ENCODE data around the gene CADPS2. TPM values are rescaled to one million over a fixed set of nuclear protein-coding genes. Genes with fewer than 3 reads are reported as not detected.
"Not testable (repeated sequence)": the region's sequence is repeated elsewhere in the genome, so short reads cannot be mapped to it uniquely, and the experiment has no call there.

CADPS2 gene
- total RNA-seq, 2 experiments from 2014 or later: not detected

DNA sequence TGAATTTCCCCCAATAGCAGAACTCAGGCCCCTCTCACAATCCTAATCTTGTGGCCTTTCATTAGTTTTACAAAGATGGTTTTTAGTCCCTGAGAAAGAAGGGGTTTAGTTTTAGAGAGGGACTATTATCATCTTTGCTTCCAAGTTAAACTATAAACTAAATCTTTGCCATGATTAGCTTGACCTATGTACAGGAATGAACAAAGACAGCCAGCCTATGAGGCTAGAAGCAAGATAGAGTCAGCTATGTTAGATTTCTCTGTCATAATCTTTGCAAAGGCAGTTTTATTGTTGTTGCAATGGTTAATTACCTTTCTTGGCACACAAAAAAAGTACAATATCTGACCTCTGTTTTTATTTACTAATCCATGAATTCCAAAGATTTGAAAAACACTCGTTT, 206.4 kb downstream of the CADPS2 start:
- Mint-ChIP-seq H3K4me1 (no peaks in the 10 kb centered on the region), H3K4me3 (no peak overlapping the region), H3K36me3 (ENCODE audit: low read depth) (no peaks in the 10 kb centered on the region), H3K27me3 (no peaks in the 10 kb centered on the region), H3K27ac (no peak overlapping the region), H3K9me3 (ENCODE audit: low read depth) (peaks cover 5% of the 10 kb centered on the region)
- POLR2A ChIA-PET: no interaction called here
- intact Hi-C loops (cut with DNase I, micrococcal nuclease): no loop called here
- ATAC-seq (no peak), DNase-seq (no peak)
- CTCF ChIA-PET: no interaction called here

DNA sequence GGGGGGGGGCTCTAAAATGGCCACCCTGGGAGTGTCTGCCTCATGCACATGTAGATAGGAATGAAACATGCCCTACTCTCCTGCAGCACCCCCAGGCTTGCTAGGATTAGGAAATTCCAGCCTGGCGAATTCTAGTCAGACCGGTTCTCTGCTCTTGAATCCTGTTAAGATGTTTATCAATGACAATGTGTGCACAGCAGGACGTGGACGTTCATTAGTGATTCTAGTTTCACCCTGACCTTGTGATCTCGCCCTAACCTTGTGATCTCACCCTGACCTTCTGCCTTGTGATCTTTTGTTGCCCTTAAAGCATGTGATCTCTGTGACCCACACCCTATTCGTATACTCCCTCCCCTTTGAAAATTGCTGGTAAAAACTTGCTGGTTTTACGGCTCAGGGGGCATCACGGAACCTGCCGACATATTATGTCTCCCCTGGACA, 207.0 kb downstream of the CADPS2 start:
- H3K9me3 Mint-ChIP-seq (ENCODE audit: low read depth); H3K4me1 Mint-ChIP-seq; CTCF ChIA-PET; H3K4me3 Mint-ChIP-seq; H3K27ac Mint-ChIP-seq; ATAC-seq; H3K36me3 Mint-ChIP-seq (ENCODE audit: low read depth); DNase-seq; intact Hi-C loops (cut with DNase I, micrococcal nuclease); H3K27me3 Mint-ChIP-seq; POLR2A ChIA-PET: not testable (repeated sequence)

DNA sequence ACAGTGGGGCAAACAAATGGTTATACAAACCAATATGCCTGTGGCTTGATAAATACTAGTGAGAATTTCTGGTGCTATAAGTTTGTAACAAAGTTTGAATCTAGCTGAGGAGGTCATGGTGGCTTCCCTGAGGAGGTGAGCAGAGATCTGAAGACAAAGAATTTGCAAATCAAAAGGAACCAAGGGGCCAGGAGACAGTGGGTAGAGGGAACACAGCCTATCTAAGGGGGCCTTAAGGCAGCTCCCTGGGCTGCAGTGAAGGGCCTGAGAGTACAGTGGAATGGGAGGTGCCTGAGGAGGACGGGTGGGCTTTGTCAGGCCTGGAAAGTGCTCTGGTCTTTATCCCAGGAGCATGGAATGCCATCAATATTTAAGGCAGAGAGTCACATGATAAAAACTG, 209.1 kb downstream of the CADPS2 start:
- H3K9me3 Mint-ChIP-seq (ENCODE audit: low read depth): peaks cover 7% of the 10 kb centered on the region
- no peaks in the 10 kb centered on the region for H3K36me3 Mint-ChIP-seq (ENCODE audit: low read depth)
- intact Hi-C loops (cut with DNase I, micrococcal nuclease): no loop called here
- DNase-seq: no peak
- no peak for ATAC-seq
- ChIA-PET POLR2A (no interaction called here), CTCF (no interaction called here)
- H3K4me3 Mint-ChIP-seq: no peak overlapping the region
- no peak overlapping the region for H3K27ac Mint-ChIP-seq
- H3K27me3 Mint-ChIP-seq: no peaks in the 10 kb centered on the region
- no peaks in the 10 kb centered on the region for H3K4me1 Mint-ChIP-seq

DNA sequence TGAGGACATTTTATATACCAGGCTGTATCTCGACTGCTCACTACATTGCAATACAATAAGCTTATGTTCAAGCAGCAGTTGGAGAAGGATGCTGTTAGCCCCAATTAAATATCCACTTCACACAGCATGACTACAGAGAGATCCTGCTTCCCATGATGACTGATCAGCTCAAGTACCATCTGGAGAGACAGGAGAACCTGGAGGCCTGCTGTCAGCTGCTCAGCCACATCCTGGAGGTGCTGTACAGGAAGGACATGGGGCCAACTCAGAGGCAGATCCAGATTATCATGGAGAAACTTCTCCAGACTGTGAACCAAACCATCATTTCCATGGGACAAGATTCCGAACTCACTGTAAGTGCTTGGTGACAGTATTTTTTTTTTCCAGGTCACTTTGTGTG, 209.8 kb downstream of the CADPS2 start:
- ChIA-PET POLR2A (no interaction called here), CTCF (no interaction called here)
- Mint-ChIP-seq H3K4me3 (no peak overlapping the region), H3K36me3 (ENCODE audit: low read depth) (no peaks in the 10 kb centered on the region), H3K27me3 (no peaks in the 10 kb centered on the region), H3K9me3 (ENCODE audit: low read depth) (peaks cover 7% of the 10 kb centered on the region), H3K4me1 (no peaks in the 10 kb centered on the region), H3K27ac (no peak overlapping the region)
- intact Hi-C loops (cut with DNase I, micrococcal nuclease): no loop called here
- DNase-seq (no peak), ATAC-seq (no peak)

DNA sequence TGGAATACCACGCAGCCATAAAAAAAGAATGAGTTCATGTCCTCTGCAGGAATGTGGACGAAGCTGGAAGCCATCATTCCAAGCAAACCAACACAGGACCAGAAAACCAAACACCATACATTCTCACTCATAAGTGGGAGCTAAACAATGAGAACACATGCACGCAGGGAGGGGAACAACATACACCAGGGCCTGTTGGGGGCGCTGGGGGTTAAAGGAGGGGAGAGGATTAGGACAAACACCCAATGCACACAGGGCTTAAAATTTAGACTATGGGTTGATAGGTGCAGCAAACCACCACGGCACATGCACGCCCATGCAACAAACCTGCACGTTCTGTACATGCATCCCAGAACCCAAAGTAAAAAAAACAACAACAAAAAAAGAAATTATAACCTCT, 210.6 kb downstream of the CADPS2 start:
- intact Hi-C loops (cut with DNase I, micrococcal nuclease): no loop called here
- CTCF ChIA-PET: no interaction called here
- H3K27me3 Mint-ChIP-seq: no peaks in the 10 kb centered on the region

DNA sequence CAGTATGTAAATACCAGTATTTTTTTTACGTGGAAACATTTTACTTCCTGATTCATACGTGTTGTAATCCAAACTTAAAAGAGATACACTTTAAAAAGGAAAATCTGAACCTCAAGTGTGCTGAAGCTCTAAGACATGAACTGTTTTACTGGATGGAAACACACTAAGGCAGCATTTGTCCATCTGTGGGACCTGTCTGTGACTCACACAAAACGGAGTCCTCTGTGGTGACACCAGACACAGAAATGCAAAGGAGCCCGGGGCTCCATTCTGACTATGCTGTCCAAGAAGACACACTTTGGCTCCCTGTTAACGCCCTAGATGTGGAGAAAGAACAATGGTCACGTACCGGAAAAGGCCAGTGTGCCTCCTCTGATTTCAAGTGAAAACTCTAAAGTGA, 211.2 kb downstream of the CADPS2 start:
- no peaks in the 10 kb centered on the region for H3K4me1 Mint-ChIP-seq
- ATAC-seq (no peak), DNase-seq (no peak)
- H3K27me3 Mint-ChIP-seq: no peaks in the 10 kb centered on the region
- CTCF ChIA-PET: interaction anchor here (0.6 kb wide), 1 partner anchor 586 kb away, joined by 3 read pairs; no protein-coding TSS in a partner anchor
- no peak overlapping the region for H3K4me3 Mint-ChIP-seq
- H3K36me3 Mint-ChIP-seq (ENCODE audit: low read depth): no peaks in the 10 kb centered on the region
- POLR2A ChIA-PET: no interaction called here
- no peak overlapping the region for H3K27ac Mint-ChIP-seq
- H3K9me3 Mint-ChIP-seq (ENCODE audit: low read depth): peaks cover 9% of the 10 kb centered on the region
- intact Hi-C loops (cut with DNase I, micrococcal nuclease): no loop called here

More for the DNA sequence above, 210.6 kb downstream of the CADPS2 start:
- POLR2A ChIA-PET: no interaction called here
- H3K4me1 Mint-ChIP-seq: no peaks in the 10 kb centered on the region
- H3K9me3 Mint-ChIP-seq (ENCODE audit: low read depth): peaks cover 9% of the 10 kb centered on the region
- DNase-seq: no peak
- H3K27ac Mint-ChIP-seq: no peak overlapping the region
- H3K36me3 Mint-ChIP-seq (ENCODE audit: low read depth): no peaks in the 10 kb centered on the region
- H3K4me3 Mint-ChIP-seq: no peak overlapping the region
- no peak for ATAC-seq

DNA sequence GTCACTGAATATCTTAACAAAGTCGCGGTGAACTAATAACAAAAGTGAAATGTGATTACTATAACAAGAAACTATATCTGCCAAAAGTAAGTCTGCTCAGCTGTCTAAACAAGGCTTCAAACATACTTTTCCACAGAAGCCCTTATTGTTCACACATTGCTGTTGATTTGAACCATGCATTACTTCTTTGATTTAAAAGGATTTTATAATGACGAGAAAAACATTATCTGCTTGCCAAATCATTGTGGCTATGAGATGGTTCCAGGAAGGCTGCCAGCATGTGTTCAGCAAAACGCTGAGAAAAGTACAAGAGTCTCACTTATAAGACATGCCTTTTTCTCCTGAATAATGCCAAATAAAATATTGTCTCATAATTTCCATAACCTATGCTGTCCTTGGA, 211.8 kb downstream of the CADPS2 start:
- ATAC-seq: no peak
- DNase-seq: no peak
- POLR2A ChIA-PET: no interaction called here
- H3K4me3 Mint-ChIP-seq: no peak overlapping the region
- H3K27me3 Mint-ChIP-seq: no peaks in the 10 kb centered on the region
- H3K36me3 Mint-ChIP-seq (ENCODE audit: low read depth): no peaks in the 10 kb centered on the region
- CTCF ChIA-PET: interaction anchor here (0.6 kb wide), 1 partner anchor 585 kb away, joined by 3 read pairs; no protein-coding TSS in a partner anchor
- no peak overlapping the region for H3K27ac Mint-ChIP-seq
- intact Hi-C loops (cut with DNase I, micrococcal nuclease): no loop called here
- H3K4me1 Mint-ChIP-seq: no peaks in the 10 kb centered on the region
- H3K9me3 Mint-ChIP-seq (ENCODE audit: low read depth): peaks cover 9% of the 10 kb centered on the region

DNA sequence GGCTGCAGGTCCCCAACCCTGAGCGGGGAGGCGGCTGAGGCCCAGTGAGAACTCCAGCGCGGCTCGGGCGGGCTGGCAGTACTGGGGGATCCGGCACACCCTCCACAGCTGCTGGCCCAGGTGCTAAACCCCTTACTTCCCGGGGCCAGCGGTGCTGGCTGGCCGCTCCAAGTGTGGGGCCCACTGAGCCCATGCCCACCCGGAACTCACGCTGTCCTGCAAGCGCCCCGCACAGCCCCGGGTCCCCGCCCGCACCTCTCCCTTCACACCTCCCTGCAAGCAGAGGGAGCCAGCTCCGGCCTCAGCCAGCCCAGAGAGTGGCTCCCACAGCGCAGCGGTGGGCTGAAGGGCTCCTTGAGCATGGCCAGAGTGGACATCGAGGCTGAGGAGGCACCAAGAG, 212.3 kb downstream of the CADPS2 start:
- H3K4me3 Mint-ChIP-seq: no peak overlapping the region
- H3K27me3 Mint-ChIP-seq: no peaks in the 10 kb centered on the region
- intact Hi-C loops (cut with DNase I, micrococcal nuclease): no loop called here
- ChIA-PET CTCF (no interaction called here), POLR2A (no interaction called here)
- peaks cover 7% of the 10 kb centered on the region for H3K9me3 Mint-ChIP-seq (ENCODE audit: low read depth)
- ATAC-seq (no peak), DNase-seq (no peak)
- H3K27ac Mint-ChIP-seq: no peak overlapping the region
- no peaks in the 10 kb centered on the region for H3K36me3 Mint-ChIP-seq (ENCODE audit: low read depth)
- H3K4me1 Mint-ChIP-seq: no peaks in the 10 kb centered on the region

DNA sequence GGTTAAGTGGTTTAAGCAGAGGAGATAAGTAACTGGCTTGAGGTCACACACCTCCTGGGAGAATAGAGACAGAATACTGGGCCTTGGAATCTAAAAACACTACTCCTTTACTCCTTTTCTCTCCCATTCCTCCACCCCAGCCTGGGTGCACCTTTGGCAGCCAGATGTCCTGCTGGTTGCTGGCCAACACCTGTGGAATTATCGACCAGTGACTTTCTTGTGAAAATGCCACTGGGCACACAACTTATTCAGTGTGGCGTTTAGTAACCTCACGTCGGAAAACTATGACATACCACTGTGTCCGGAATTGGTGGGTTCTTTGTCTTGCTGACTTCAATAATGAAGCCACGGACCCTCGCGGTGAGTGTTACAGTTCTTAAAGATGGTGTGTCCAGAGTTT, 213.7 kb downstream of the CADPS2 start:
- CTCF ChIA-PET: no interaction called here
- no peaks in the 10 kb centered on the region for H3K4me1 Mint-ChIP-seq
- POLR2A ChIA-PET: no interaction called here
- intact Hi-C loops (cut with DNase I, micrococcal nuclease): no loop called here
- H3K4me3 Mint-ChIP-seq: no peak overlapping the region
- no peaks in the 10 kb centered on the region for H3K36me3 Mint-ChIP-seq (ENCODE audit: low read depth)
- no peaks in the 10 kb centered on the region for H3K27me3 Mint-ChIP-seq
- no peak overlapping the region for H3K27ac Mint-ChIP-seq
- ATAC-seq (no peak), DNase-seq (no peak)
- peaks cover 4% of the 10 kb centered on the region for H3K9me3 Mint-ChIP-seq (ENCODE audit: low read depth)

DNA sequence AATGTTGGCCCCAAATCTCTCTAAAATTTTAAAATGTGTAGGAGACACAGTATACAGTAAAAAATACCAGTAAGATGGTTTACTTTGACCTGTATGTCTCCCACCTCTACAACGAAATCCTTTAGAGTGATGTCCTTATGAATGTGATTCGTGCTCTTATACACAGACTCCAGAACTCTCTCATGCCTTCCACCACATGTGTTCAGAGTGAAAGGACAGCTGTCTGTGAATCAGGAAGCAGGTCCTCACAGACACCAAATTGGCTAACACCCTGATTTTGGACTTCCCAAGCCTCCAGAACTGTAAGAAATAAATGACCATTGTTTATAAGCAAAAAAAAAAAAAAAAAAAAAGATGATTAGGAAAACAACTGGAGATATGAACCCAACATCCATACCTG, 222.5 kb downstream of the CADPS2 start:
- Mint-ChIP-seq H3K4me3 (no peak overlapping the region), H3K27ac (no peak overlapping the region), H3K36me3 (ENCODE audit: low read depth) (no peaks in the 10 kb centered on the region), H3K27me3 (no peaks in the 10 kb centered on the region), H3K4me1 (no peaks in the 10 kb centered on the region), H3K9me3 (ENCODE audit: low read depth) (no peaks in the 10 kb centered on the region)
- no peak for ATAC-seq
- POLR2A ChIA-PET: no interaction called here
- CTCF ChIA-PET: no interaction called here
- no peak for DNase-seq
- intact Hi-C loops (cut with DNase I, micrococcal nuclease): no loop called here

DNA sequence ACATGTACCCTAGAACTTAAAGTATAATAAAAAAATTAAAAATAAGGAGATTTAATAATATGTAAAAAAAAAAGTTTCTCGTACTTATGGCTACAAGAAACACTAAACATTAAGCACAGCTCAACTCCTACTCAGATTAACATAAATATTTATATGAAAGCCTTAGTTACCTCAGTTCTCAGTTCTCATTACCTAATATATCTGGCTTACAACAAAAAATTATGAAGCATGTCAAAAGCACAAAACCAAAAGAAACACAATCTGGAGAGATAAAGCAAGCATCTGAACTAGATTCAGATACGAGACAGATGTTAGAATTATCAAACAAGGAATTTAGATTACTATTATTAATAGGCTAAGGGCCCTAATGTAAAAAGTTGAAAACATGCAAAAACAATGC, 227.4 kb downstream of the CADPS2 start:
- intact Hi-C loops (cut with DNase I, micrococcal nuclease): no loop called here
- POLR2A ChIA-PET: no interaction called here
- Mint-ChIP-seq H3K9me3 (ENCODE audit: low read depth) (peaks cover 2% of the 10 kb centered on the region), H3K4me3 (no peak overlapping the region), H3K36me3 (ENCODE audit: low read depth) (no peaks in the 10 kb centered on the region), H3K27me3 (no peaks in the 10 kb centered on the region), H3K4me1 (no peaks in the 10 kb centered on the region), H3K27ac (no peak overlapping the region)
- no peak for DNase-seq
- no peak for ATAC-seq
- CTCF ChIA-PET: interaction anchor here (0.6 to 0.7 kb wide), 2 partner anchors 44 to 347 kb away, joined by 3 to 5 read pairs; partner anchors contain the start of gene RNF148

DNA sequence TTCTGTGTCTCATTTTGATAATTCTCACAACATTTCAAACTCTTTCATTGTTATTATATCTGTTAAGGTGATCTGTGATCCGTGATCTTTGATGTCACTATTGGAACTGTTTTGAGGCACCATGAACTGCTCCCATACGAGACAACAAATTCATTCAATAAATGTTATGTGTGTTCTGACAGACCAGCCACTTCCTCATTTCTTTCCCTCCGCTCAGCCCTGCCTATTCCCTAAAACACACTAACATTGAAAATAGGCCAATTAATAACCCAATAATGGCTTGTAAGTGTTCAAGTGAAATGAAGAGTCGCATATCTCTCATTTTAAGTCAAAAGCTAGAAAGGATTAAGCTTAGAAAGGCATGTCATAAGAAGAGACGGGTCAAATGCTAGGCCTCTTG, 232.6 kb downstream of the CADPS2 start:
- no peaks in the 10 kb centered on the region for H3K4me1 Mint-ChIP-seq
- no peak overlapping the region for H3K27ac Mint-ChIP-seq
- peaks cover 3% of the 10 kb centered on the region for H3K9me3 Mint-ChIP-seq (ENCODE audit: low read depth)
- H3K36me3 Mint-ChIP-seq (ENCODE audit: low read depth): no peaks in the 10 kb centered on the region
- intact Hi-C loops (cut with DNase I, micrococcal nuclease): no loop called here
- ChIA-PET CTCF (interaction anchor here (0.6 kb wide), 1 partner anchor 1353 kb away, joined by 3 read pairs; no protein-coding TSS in a partner anchor), POLR2A (no interaction called here)
- ATAC-seq (no peak), DNase-seq (no peak)
- H3K4me3 Mint-ChIP-seq: no peak overlapping the region
- H3K27me3 Mint-ChIP-seq: no peaks in the 10 kb centered on the region

DNA sequence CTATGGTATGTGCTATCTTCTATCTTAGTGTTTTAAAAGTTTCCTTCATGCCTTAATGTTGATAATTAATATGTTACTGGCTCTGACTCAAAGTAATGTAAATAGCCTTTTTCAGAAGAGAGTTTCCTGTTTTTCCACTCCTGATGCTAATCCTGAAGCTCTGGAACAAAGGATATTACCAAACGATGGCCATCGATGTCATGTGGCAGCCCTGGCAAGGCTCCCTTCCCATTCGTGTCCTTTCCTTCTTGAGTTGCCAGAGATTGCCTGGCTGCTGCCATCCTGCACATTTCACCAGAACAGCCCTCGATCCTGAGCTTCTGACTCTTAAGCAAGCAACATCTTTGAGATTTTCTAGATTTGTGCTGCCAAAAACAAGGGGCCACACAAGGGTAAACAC, 233.4 kb downstream of the CADPS2 start:
- ChIA-PET POLR2A (no interaction called here), CTCF (no interaction called here)
- Mint-ChIP-seq H3K4me3 (no peak overlapping the region), H3K27me3 (no peaks in the 10 kb centered on the region), H3K36me3 (ENCODE audit: low read depth) (no peaks in the 10 kb centered on the region), H3K4me1 (no peaks in the 10 kb centered on the region), H3K27ac (no peak overlapping the region), H3K9me3 (ENCODE audit: low read depth) (peaks cover 3% of the 10 kb centered on the region)
- ATAC-seq: no peak
- DNase-seq: no peak
- intact Hi-C loops (cut with DNase I, micrococcal nuclease): no loop called here

All from activated CD4-positive, alpha-beta T cell treated with anti-CD3 and anti-CD28 coated beads for 36 hours (primary cell).